Lung (tissue), 12 donors: ENCODE data around the gene BIRC3. TPM values are rescaled to one million over a fixed set of nuclear protein-coding genes. Genes with fewer than 3 reads are reported as not detected.

Experiments used
- ATAC-seq: fragments of 200-7000 bp; cut with Tn5 transposase; one replicate; pipeline ENCODE4 v1.9.1; 2020; ENCODE audit warnings: moderate number of reproducible peaks; ENCODE audit not compliant: insufficient read depth, low FRiP score
- DNase-seq, 3 donors: peaks; one replicate each; pipeline ENCODE4 v3.0.0-alpha.2; 2013 to 2017
- H3K27ac ChIP-seq, 2 donors: one replicate each; pipeline ENCODE4 v1.5.1; 2013; ENCODE audit warnings: mild to moderate bottlenecking in 2 of 2, moderate library complexity in 2 of 2, control low read depth in 1 of 2, inconsistent platforms in 1 of 2, low read depth in 1 of 2, low read length in 1 of 2
- H3K27me3 ChIP-seq, 3 donors: one replicate each; pipeline ENCODE4 v1.5.1; 2013; ENCODE audit warnings: low read length in 2 of 3; ENCODE audit not compliant: control insufficient read depth in 3 of 3, insufficient read depth in 3 of 3
- H3K36me3 ChIP-seq, 4 donors: one replicate each; pipeline ENCODE4 v1.5.1; 2013; ENCODE audit warnings: low read length in 4 of 4, mild to moderate bottlenecking in 1 of 4, moderate library complexity in 1 of 4; ENCODE audit not compliant: control insufficient read depth in 4 of 4, insufficient read depth in 4 of 4
- H3K4me1 ChIP-seq, 5 donors: one replicate each; pipeline ENCODE4 v1.5.1; 2013; ENCODE audit warnings: low read length in 5 of 5, mild to moderate bottlenecking in 2 of 5, moderate library complexity in 1 of 5; ENCODE audit not compliant: control insufficient read depth in 5 of 5, insufficient read depth in 5 of 5
- H3K4me3 ChIP-seq: one replicate; pipeline ENCODE4 v1.5.1; 2013; ENCODE audit warnings: mild to moderate bottlenecking, control low read depth, moderate library complexity
- H3K9ac ChIP-seq, 2 donors: one replicate each; pipeline ENCODE4 v1.5.1; 2013; ENCODE audit warnings: low read length in 2 of 2, control low read depth in 1 of 2; ENCODE audit not compliant: insufficient read depth in 1 of 2
- H3K9me3 ChIP-seq, 4 donors: one replicate each; pipeline ENCODE4 v1.5.1; 2013; ENCODE audit warnings: low read length in 3 of 4, mild to moderate bottlenecking in 1 of 4, moderate library complexity in 1 of 4; ENCODE audit not compliant: control insufficient read depth in 4 of 4, insufficient read depth in 3 of 4
- CTCF ChIP-seq: IDR thresholded peaks from 2 replicates; pipeline ENCODE4 v1.5.1; 2012; ENCODE audit warnings: mild to moderate bottlenecking; ENCODE audit errors: control extremely low read depth, extremely low read depth
- WGBS, 2 donors: extraction: QIAGEN DNeasy Blood & Tissue Kit; methylation state at CpG; one replicate each; pipeline ENCODE4 v1.1.7; 2013; 5-methylcytosine and 5-hydroxymethylcytosine counted together
- polyA plus RNA-seq, 2 donors: library from polyadenylated mRNA; stranded (reverse); fragments of 200-250 nt; gene quantifications; one replicate each; pipeline ENCODE4 v1.2.1, GENCODE V29; 2013
- total RNA-seq, 2 donors: library from RNA; depleted of rRNA in 1 of 2; stranded (reverse); fragments of >200 nt in 1 of 2; gene quantifications; one replicate each; pipeline ENCODE4 v1.2.1, GENCODE V29; 2014 to 2021
- donor health status: control.
- donor health status: control.
- donor health status: Bipolar disorder and iron deficiency.
- donor health status: healthy.
- donor health status: DM: yes; HTN: yes; CAD: no.

BIRC3 gene
- total and polyA plus RNA-seq, 4 donors = 8.7 to 61.0 (median 32.3) TPM

- no peak overlapping the region for H3K9ac ChIP-seq
- H3K27ac ChIP-seq = no peak overlapping the region
- WGBS, 2 donors = 97 to 100% methylated on average over 3 of the region's 3 CpGs
- no peak overlapping the region for H3K4me3 ChIP-seq
- no peaks in the 10 kb centered on the region for H3K9me3 ChIP-seq
- no peak for TF ChIP-seq CTCF
- ATAC-seq (no peak), DNase-seq (no peak)
- peaks cover 0 to 19% (median 6%) of the 10 kb centered on the region in 5 donors for H3K4me1 ChIP-seq
- no peaks in the 10 kb centered on the region for H3K36me3 ChIP-seq
- H3K27me3 ChIP-seq = no peaks in the 10 kb centered on the region
Measured at GRCh38 chr11:102274628-102275027, 42.7 kb upstream of the BIRC3 start.

- Histone ChIP-seq H3K9me3 (no peaks in the 10 kb centered on the region), H3K27me3 (no peaks in the 10 kb centered on the region), H3K4me1 (peaks cover 0 to 29% (median 15%) of the 10 kb centered on the region in 5 donors), H3K4me3 (no peak overlapping the region), H3K36me3 (no peaks in the 10 kb centered on the region), H3K9ac (peak overlapping the region in 1 of 2 donors; percentile 24), H3K27ac (no peak overlapping the region)
- ATAC-seq (no peak), DNase-seq (peak; percentile 32 to 84 (median 83))
- no peak for TF ChIP-seq CTCF
- WGBS, 2 donors = 65 to 72% methylated on average over 4 of the region's 4 CpGs
Measured at GRCh38 chr11:102276362-102276761, 40.9 kb upstream of the BIRC3 start.

- ATAC-seq (no peak), DNase-seq (peak in 2 of 3 donors; percentile 30 to 65)
- H3K27me3 ChIP-seq = no peaks in the 10 kb centered on the region
- H3K27ac ChIP-seq = no peak overlapping the region
- no peaks in the 10 kb centered on the region for H3K36me3 ChIP-seq
- H3K9ac ChIP-seq = no peak overlapping the region
- no peak for TF ChIP-seq CTCF
- H3K9me3 ChIP-seq = no peaks in the 10 kb centered on the region
- peaks cover 0 to 29% (median 15%) of the 10 kb centered on the region in 5 donors for H3K4me1 ChIP-seq
- 42 to 58% methylated on average over 3 of the region's 3 CpGs for WGBS, 2 donors
- H3K4me3 ChIP-seq = no peak overlapping the region
Measured at GRCh38 chr11:102276783-102277182, 40.5 kb upstream of the BIRC3 start.

GRCh38 chr11:102279641-102280170 is 37.6 kb upstream of the BIRC3 start:
- no peaks in the 10 kb centered on the region for H3K36me3 ChIP-seq
- H3K4me1 ChIP-seq = peaks cover 0 to 29% (median 15%) of the 10 kb centered on the region in 5 donors
- 13 to 25% methylated on average over 13 of the region's 13 CpGs for WGBS, 2 donors
- H3K4me3 ChIP-seq = no peak overlapping the region
- ATAC-seq (peak; percentile 19), DNase-seq (peak; percentile 66 to 93 (median 91))
- H3K9me3 ChIP-seq = no peaks in the 10 kb centered on the region
- no peak overlapping the region for H3K27ac ChIP-seq
- TF ChIP-seq CTCF = no peak
- H3K9ac ChIP-seq = peak overlapping the region in 1 of 2 donors; percentile 75
- H3K27me3 ChIP-seq = no peaks in the 10 kb centered on the region
